Ishikawa (cell line): ENCODE results near the gene PYCARD.

Source experiments
- EP300 ChIP-seq: IDR thresholded peaks from 2 replicates; pipeline ENCODE4 v1.6.1; 2012; ENCODE audit warnings: borderline replicate concordance
- RAD21 ChIP-seq: IDR thresholded peaks from 2 replicates; pipeline ENCODE4 v1.6.1; 2012; ENCODE audit warnings: low read depth
- TAF1 ChIP-seq: IDR thresholded peaks from 2 replicates; pipeline ENCODE4 v1.6.1; 2012; ENCODE audit warnings: low read depth, mild to moderate bottlenecking
- YY1 ChIP-seq: IDR thresholded peaks from 2 replicates; pipeline ENCODE4 v1.6.1; 2012; ENCODE audit warnings: low read depth
- ZBTB7A ChIP-seq: IDR thresholded peaks from 2 replicates; pipeline ENCODE4 v1.6.1; 2012; ENCODE audit warnings: low read depth

- TF ChIP-seq YY1 = no peak
- no peak for TF ChIP-seq RAD21
- no peak for TF ChIP-seq EP300
- TF ChIP-seq TAF1 = no peak
- no peak for TF ChIP-seq ZBTB7A
These were observed 16.7 kb upstream of the PYCARD start for GRCh38 chr16:31219154-31219741.
